ENCODE results near the gene FAM83G. TPM values are rescaled to one million over a fixed set of nuclear protein-coding genes. Genes with fewer than 3 reads are reported as not detected.
A peak's percentile ranks its signal among the peaks of the same experiment; 100 is the strongest.
"Not testable (repeated sequence)": the region's sequence is repeated elsewhere in the genome, so short reads cannot be mapped to it uniquely, and the experiment has no call there.

FAM83G gene
- total and polyA plus RNA-seq, 8 donors: 8.2 to 41.1 (median 14.2) TPM

DNA sequence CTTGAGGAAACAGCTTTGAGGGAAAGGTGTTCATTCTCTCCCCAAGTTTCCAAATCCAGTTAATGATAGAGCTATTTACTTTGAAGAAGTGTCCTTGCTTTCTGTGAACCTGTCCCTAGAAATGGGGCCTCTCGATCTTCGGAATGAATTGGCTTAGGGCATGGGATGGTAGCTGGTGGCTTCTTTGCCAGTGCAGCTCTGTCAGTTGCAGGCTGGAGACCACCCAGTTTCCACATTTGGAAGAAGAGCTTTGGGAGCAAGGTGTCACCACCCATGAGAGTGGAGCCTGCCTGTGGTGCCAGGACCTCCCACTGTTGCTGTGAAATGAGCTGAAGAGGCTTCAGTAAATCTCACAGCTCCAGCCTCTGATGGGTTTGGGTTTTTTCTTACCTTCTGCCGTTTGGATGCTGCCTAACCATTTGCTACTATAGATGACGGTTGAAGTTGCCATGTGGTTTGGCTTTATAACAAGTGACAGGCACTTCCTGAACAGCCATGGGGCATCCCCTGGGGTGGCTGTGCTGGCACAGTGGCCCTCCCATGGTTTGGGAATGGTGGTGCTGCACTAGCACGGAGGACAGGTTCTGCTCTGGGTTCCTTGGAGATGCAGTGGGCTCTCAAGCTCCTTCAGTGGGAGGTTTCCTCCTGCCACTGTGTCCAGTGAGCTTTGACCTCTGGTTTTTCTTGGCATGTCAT is 72.1 kb downstream of the FAM83G start:
- no peaks in the 10 kb centered on the region for H3K27me3 ChIP-seq
- H3K27ac ChIP-seq: no peak overlapping the region
- DNase-seq: no peak
- H3K9me3 ChIP-seq: no peaks in the 10 kb centered on the region
- no peak overlapping the region for H3K4me3 ChIP-seq
- intact Hi-C loops (cut with DNase I; ENCODE audit: low total_unique reads): no loop called here
- H3K4me1 ChIP-seq: no peaks in the 10 kb centered on the region
- TF ChIP-seq, protein P1, sequence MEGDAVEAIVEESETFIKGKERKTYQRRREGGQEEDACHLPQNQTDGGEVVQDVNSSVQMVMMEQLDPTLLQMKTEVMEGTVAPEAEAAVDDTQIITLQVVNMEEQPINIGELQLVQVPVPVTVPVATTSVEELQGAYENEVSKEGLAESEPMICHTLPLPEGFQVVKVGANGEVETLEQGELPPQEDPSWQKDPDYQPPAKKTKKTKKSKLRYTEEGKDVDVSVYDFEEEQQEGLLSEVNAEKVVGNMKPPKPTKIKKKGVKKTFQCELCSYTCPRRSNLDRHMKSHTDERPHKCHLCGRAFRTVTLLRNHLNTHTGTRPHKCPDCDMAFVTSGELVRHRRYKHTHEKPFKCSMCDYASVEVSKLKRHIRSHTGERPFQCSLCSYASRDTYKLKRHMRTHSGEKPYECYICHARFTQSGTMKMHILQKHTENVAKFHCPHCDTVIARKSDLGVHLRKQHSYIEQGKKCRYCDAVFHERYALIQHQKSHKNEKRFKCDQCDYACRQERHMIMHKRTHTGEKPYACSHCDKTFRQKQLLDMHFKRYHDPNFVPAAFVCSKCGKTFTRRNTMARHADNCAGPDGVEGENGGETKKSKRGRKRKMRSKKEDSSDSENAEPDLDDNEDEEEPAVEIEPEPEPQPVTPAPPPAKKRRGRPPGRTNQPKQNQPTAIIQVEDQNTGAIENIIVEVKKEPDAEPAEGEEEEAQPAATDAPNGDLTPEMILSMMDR (IDR thresholded peaks at IDR 0.05): no peak
- TF ChIP-seq POLR2A (IDR thresholded peaks at IDR 0.05): no peak
- TF ChIP-seq POLR2AphosphoS5 (IDR thresholded peaks at IDR 0.05): no peak
- no peak for TF ChIP-seq EP300 (IDR thresholded peaks at IDR 0.05)
- H3K36me3 ChIP-seq: peaks cover 26 to 45% (median 40%) of the 10 kb centered on the region in 4 donors
- 62 to 79% (median 72%) methylated on average over 5 of the region's 5 CpGs for WGBS, 5 donors

- DNase-seq: no peak
- Histone ChIP-seq H3K4me1 (peaks cover 0 to 11% (median 8%) of the 10 kb centered on the region in 4 donors), H3K27ac (no peak overlapping the region), H3K36me3 (peaks cover 26 to 68% (median 55%) of the 10 kb centered on the region in 4 donors), H3K27me3 (no peaks in the 10 kb centered on the region), H3K9me3 (no peaks in the 10 kb centered on the region), H3K4me3 (no peak overlapping the region)
- intact Hi-C loops (cut with DNase I; ENCODE audit: low total_unique reads): no loop called here
- TF ChIP-seq POLR2AphosphoS5 (IDR thresholded peaks at IDR 0.05) (no peak), EP300 (IDR thresholded peaks at IDR 0.05) (no peak), POLR2A (IDR thresholded peaks at IDR 0.05) (no peak)
- TF ChIP-seq, protein P1 (IDR thresholded peaks at IDR 0.05): no peak
- WGBS, 5 donors: 89 to 96% (median 92%) methylated on average over 9 of the region's 9 CpGs
These were observed 75.9 kb downstream of the FAM83G start for GRCh38 chr17:18928628-18929125.

- Histone ChIP-seq H3K4me1 (peaks cover 14 to 38% (median 21%) of the 10 kb centered on the region in 4 donors), H3K9me3 (no peaks in the 10 kb centered on the region), H3K4me3 (no peak overlapping the region), H3K27ac (no peak overlapping the region), H3K27me3 (no peaks in the 10 kb centered on the region), H3K36me3 (peaks cover 15 to 53% (median 39%) of the 10 kb centered on the region in 4 donors)
- no peak for DNase-seq
- 95 to 100% (median 100%) methylated on average over 1 of the region's 1 CpG for WGBS, 5 donors
- intact Hi-C loops (cut with DNase I; ENCODE audit: low total_unique reads): no loop called here
- TF ChIP-seq, protein P1 (IDR thresholded peaks at IDR 0.05): no peak
- TF ChIP-seq POLR2A (IDR thresholded peaks at IDR 0.05): no peak
- no peak for TF ChIP-seq POLR2AphosphoS5 (IDR thresholded peaks at IDR 0.05)
- no peak for TF ChIP-seq EP300 (IDR thresholded peaks at IDR 0.05)
These were observed 79.4 kb downstream of the FAM83G start for GRCh38 chr17:18925187-18925586.

DNA sequence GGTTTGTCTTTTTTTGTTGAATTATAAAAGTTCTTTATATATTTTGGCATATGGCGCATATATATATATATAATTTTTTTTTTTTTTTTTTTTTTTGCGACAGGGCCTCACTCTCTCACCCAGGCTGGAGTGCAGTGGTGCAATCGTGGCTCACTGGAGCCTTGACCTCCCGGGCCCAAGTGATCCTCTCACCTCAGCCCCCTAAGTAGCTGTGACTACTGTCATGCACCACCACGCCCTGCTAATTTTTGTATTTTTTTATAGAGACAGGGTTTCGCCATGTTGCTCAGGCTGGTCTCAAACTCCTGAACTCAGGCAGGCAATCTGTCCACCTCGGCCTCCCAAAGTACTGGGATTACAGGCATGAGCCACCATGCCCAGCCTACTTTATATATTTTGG is 82.0 kb downstream of the FAM83G start:
- H3K4me3 ChIP-seq; DNase-seq; H3K9me3 ChIP-seq; H3K27me3 ChIP-seq; intact Hi-C loops (cut with DNase I; ENCODE audit: low total_unique reads): not testable (repeated sequence)
- Histone ChIP-seq H3K36me3 (peaks cover 0 to 42% (median 24%) of the 10 kb centered on the region in 4 donors), H3K4me1 (peaks cover 14 to 47% (median 28%) of the 10 kb centered on the region in 4 donors), H3K27ac (peak overlapping the region in 2 of 5 donors; percentile 58 to 67)
- 96 to 99% (median 96%) methylated on average over 7 of the region's 7 CpGs for WGBS, 5 donors
